ENCODE results near the gene MAPK7.
"Not testable (repeated sequence)": the region's sequence is repeated elsewhere in the genome, so short reads cannot be mapped to it uniquely, and the experiment has no call there.

MAPK7 gene

GRCh38 chr17:19343671-19344151, 34.6 kb upstream of the MAPK7 start:
- DNase-seq: no peak

- no peak for DNase-seq
These were observed 33.8 kb upstream of the MAPK7 start for GRCh38 chr17:19344311-19345066.

- DNase-seq: no peak
These were observed 33.2 kb upstream of the MAPK7 start for GRCh38 chr17:19345067-19345460.

GRCh38 chr17:19345486-19346350, 32.6 kb upstream of the MAPK7 start:
- DNase-seq: no peak

GRCh38 chr17:19346351-19347255, 31.7 kb upstream of the MAPK7 start:
- DNase-seq: no peak

GRCh38 chr17:19347323-19348080, 30.8 kb upstream of the MAPK7 start:
- DNase-seq: no peak

- DNase-seq: no peak
These were observed 30.1 kb upstream of the MAPK7 start for GRCh38 chr17:19348081-19348650.

GRCh38 chr17:19348806-19349205, 29.5 kb upstream of the MAPK7 start:
- no peak for DNase-seq

- DNase-seq: not testable (repeated sequence)
These were observed 24.9 kb upstream of the MAPK7 start for GRCh38 chr17:19353401-19353800.

- no peak for DNase-seq
These were observed 23.6 kb upstream of the MAPK7 start for GRCh38 chr17:19354748-19355147.

GRCh38 chr17:19357351-19357750, 20.9 kb upstream of the MAPK7 start:
- DNase-seq: no peak

- no peak for DNase-seq
These were observed 20.5 kb upstream of the MAPK7 start for GRCh38 chr17:19357761-19358160.

- DNase-seq: no peak
These were observed 19.1 kb upstream of the MAPK7 start for GRCh38 chr17:19359151-19359550.

GRCh38 chr17:19359856-19360255, 18.4 kb upstream of the MAPK7 start:
- DNase-seq: no peak

GRCh38 chr17:19360772-19361171, 17.5 kb upstream of the MAPK7 start:
- DNase-seq: no peak

GRCh38 chr17:19361326-19361725, 17.0 kb upstream of the MAPK7 start:
- DNase-seq: no peak

GRCh38 chr17:19361944-19362276, 16.4 kb upstream of the MAPK7 start:
- DNase-seq: no peak

GRCh38 chr17:19362277-19363113, 15.8 kb upstream of the MAPK7 start, which contains the start of gene B9D1:
Gene B9D1 (minus strand): TSS chr17:19362723. CDS start chr17:19362569, 154 bp downstream.
- peak; percentile 86 to 95 (median 88) for DNase-seq

- DNase-seq: no peak
These were observed 15.2 kb upstream of the MAPK7 start for GRCh38 chr17:19363114-19363438.

- peak in 1 of 3 experiments; percentile 27 for DNase-seq
These were observed 14.8 kb upstream of the MAPK7 start for GRCh38 chr17:19363460-19364035.

Data from NCI-H1417 (cell line).